H1 (cell line): ENCODE data around the gene ZNF516.

Experiments used
- CTCF ChIP-seq, 3 experiments: IDR thresholded peaks; 1 replicate in 2 of 3; 2 replicates in 1 of 3; pipeline versions ENCODE4 v1.5.1 to v1.6.1; 2011; ENCODE audit warnings: low read length in 3 of 3, mild to moderate bottlenecking in 3 of 3, inconsistent platforms in 2 of 3, low read depth in 1 of 3, moderate library complexity in 1 of 3; ENCODE audit not compliant: insufficient read depth in 1 of 3; ENCODE audit errors: control extremely low read depth in 1 of 3
- SRF ChIP-seq: IDR thresholded peaks from 2 replicates; pipeline ENCODE4 v1.6.1; 2011; ENCODE audit warnings: mild to moderate bottlenecking, low read depth, low read length, moderate library complexity

DNA sequence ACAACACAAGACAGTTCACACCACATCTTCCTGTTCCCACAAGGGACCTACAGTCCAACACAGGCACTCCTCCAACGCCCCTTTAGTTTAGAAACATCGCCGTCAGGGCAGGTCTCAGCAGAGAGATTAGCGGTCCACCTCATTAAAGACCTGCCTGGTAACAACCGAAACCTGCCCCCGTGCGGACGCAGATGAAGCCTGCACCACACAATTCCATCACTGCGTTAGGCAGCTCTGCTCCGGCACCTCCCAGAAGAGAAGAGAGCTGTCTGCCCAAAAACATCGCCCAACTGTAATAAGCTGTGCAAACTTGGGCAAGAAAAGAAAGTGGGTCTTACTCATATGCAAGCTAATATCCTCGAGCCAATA lies 32.7 kb downstream of the ZNF516 start:
- peak in 1 of 3 experiments; percentile 8; a peak in 1 of 4 replicates for TF ChIP-seq CTCF (IDR thresholded peaks at IDR 0.05; ENCODE audit: control extremely low read depth in 1 of 3, insufficient read depth in 1 of 3, low read depth in 1 of 3, low read length in 3 of 3)
- no peak for TF ChIP-seq SRF
